HepG2 (cell line): ENCODE measurements around the gene C16orf87. TPM values are rescaled to one million over a fixed set of nuclear protein-coding genes. Genes with fewer than 3 reads are reported as not detected.

ENCODE experiments used
- BCL3 ChIP-seq: sonication (generic); formaldehyde crosslinking; IDR thresholded peaks from 2 replicates; pipeline ENCODE4 v1.5.1; 2020; ENCODE audit warnings: mild to moderate bottlenecking, missing genetic modification reagents, moderate library complexity
- E2F1 ChIP-seq: sonication (generic); formaldehyde crosslinking; IDR thresholded peaks from 2 replicates; pipeline ENCODE4 v1.5.0; 2020; ENCODE audit warnings: missing genetic modification reagents
- E2F5 ChIP-seq: sonication (generic); formaldehyde crosslinking; conservative IDR thresholded peaks from 2 replicates; pipeline ENCODE4 v1.4.0; 2020; ENCODE audit warnings: missing genetic modification reagents
- HNF4G ChIP-seq, 2 experiments: sonication (generic) in 1 of 2; formaldehyde crosslinking in 1 of 2; IDR thresholded peaks; 2 replicates each; pipeline versions ENCODE4 v1.4.0 to v1.6.1; 2011 to 2020; ENCODE audit warnings: borderline replicate concordance in 2 of 2, low read depth in 2 of 2, mild to moderate bottlenecking in 2 of 2, low read length in 1 of 2, missing genetic modification reagents in 1 of 2, moderate library complexity in 1 of 2
- KAT2B ChIP-seq: fragments of 150-350 bp; IDR thresholded peaks from 2 replicates; pipeline ENCODE4 v1.6.1; 2014; ENCODE audit warnings: low read depth, low read length, borderline replicate concordance
- KLF13 ChIP-seq: sonication (generic); formaldehyde crosslinking; IDR thresholded peaks from 2 replicates; pipeline ENCODE4 v1.4.0; 2020; ENCODE audit warnings: mild to moderate bottlenecking, missing genetic modification reagents
- KLF6 ChIP-seq: IDR thresholded peaks from 2 replicates; pipeline ENCODE4 v1.8.0; 2016; ENCODE audit warnings: missing biosample characterization, missing genetic modification reagents
- MED8 ChIP-seq: sonication (generic); formaldehyde crosslinking; IDR thresholded peaks from 2 replicates; pipeline ENCODE4 v1.8.1; 2023; ENCODE audit warnings: mild to moderate bottlenecking, missing genetic modification reagents; ENCODE audit not compliant: insufficient replicate concordance
- MNT ChIP-seq: fragments of 450-650 bp; IDR thresholded peaks from 2 replicates; pipeline ENCODE4 v1.6.1; 2016
- MTA3 ChIP-seq: sonication (generic); formaldehyde crosslinking; IDR thresholded peaks from 2 replicates; pipeline ENCODE4 v1.4.0; 2020; ENCODE audit warnings: missing genetic modification reagents
- NFIC ChIP-seq: IDR thresholded peaks from 2 replicates; pipeline ENCODE4 v1.6.1; 2012; ENCODE audit warnings: mild to moderate bottlenecking, low read length, inconsistent platforms
- NFRKB ChIP-seq: fragments of 450-650 bp; IDR thresholded peaks from 2 replicates; pipeline ENCODE4 v1.6.1; 2017
- NPAS2 ChIP-seq: sonication (generic); formaldehyde crosslinking; IDR thresholded peaks from 2 replicates; pipeline ENCODE4 v1.8.0; 2022; ENCODE audit warnings: mild to moderate bottlenecking, missing genetic modification reagents, borderline replicate concordance
- PAF1 ChIP-seq: IDR thresholded peaks from 2 replicates; pipeline ENCODE4 v1.6.1; 2016; ENCODE audit warnings: missing genetic modification reagents, missing compliant biosample characterization
- POLR2G ChIP-seq: fragments of 200-400 bp; formaldehyde crosslinking; IDR thresholded peaks from 2 replicates; pipeline ENCODE4 v1.6.1; 2018; ENCODE audit warnings: mild to moderate bottlenecking, low read depth, low read length, moderate library complexity
- SMC3 ChIP-seq: IDR thresholded peaks from 2 replicates; pipeline ENCODE4 v1.6.1; 2011; ENCODE audit warnings: low read length, improper control_type of control experiment
- SRY ChIP-seq: sonication (generic); formaldehyde crosslinking; IDR thresholded peaks from 2 replicates; pipeline ENCODE4 v1.8.0; 2022; ENCODE audit warnings: mild to moderate bottlenecking, missing genetic modification reagents
- TARDBP ChIP-seq: sonication (generic); formaldehyde crosslinking; IDR thresholded peaks from 2 replicates; pipeline ENCODE4 v1.8.0; 2022; ENCODE audit warnings: mild to moderate bottlenecking, missing genetic modification reagents
- TCF7 ChIP-seq: sonication (generic); IDR thresholded peaks from 2 replicates; pipeline ENCODE4 v1.6.1; 2016; ENCODE audit warnings: antibody characterized with exemption, low read depth
- TOE1 ChIP-seq: sonication (generic); formaldehyde crosslinking; IDR thresholded peaks from 2 replicates; pipeline ENCODE4 v1.4.0; 2020; ENCODE audit warnings: mild to moderate bottlenecking, missing genetic modification reagents
- ZBTB37 ChIP-seq: sonication (generic); formaldehyde crosslinking; IDR thresholded peaks from 2 replicates; pipeline ENCODE4 v1.4.0; 2020; ENCODE audit warnings: mild to moderate bottlenecking, missing genetic modification reagents
- ZBTB42 ChIP-seq: sonication (generic); formaldehyde crosslinking; IDR thresholded peaks from 2 replicates; pipeline ENCODE4 v1.5.0; 2020; ENCODE audit warnings: mild to moderate bottlenecking, missing genetic modification reagents
- ZNF256 ChIP-seq: sonication (generic); formaldehyde crosslinking; conservative IDR thresholded peaks from 2 replicates; pipeline ENCODE4 v1.4.0; 2020; ENCODE audit warnings: missing genetic modification reagents
- ZNF274 ChIP-seq: sonication (generic); formaldehyde crosslinking; IDR thresholded peaks from 2 replicates; pipeline ENCODE4 v1.5.1; 2020; ENCODE audit warnings: mild to moderate bottlenecking, missing genetic modification reagents
- ZNF788 ChIP-seq: sonication (generic); formaldehyde crosslinking; IDR thresholded peaks from 2 replicates; pipeline ENCODE4 v1.5.0; 2020; ENCODE audit warnings: mild to moderate bottlenecking, missing genetic modification reagents, borderline replicate concordance
- polyA plus RNA-seq, 8 experiments: library from polyadenylated mRNA; depleted of rRNA in 3 of 8; stranded (reverse) in 7 of 8; unstranded in 1 of 8; fragments of >200 nt; fragmentation: Illumina TruSeq in 4 of 8; extraction: Trizol in 4 of 8; gene quantifications; 2 replicates each; pipeline versions ENCODE4 v1.2.1 to v1.2.3, GENCODE V29; 2011 to 2016; ENCODE audit warnings: low read depth in 4 of 8, missing spikeins in 1 of 8, mixed read lengths in 1 of 8; ENCODE audit not compliant: insufficient read depth in 1 of 8
- total RNA-seq, 5 experiments: library from RNA; depleted of rRNA; stranded (reverse); fragments of >200 nt; fragmentation: Illumina TruSeq; extraction: Trizol; gene quantifications; 2 replicates each; pipeline ENCODE4 v1.2.3, GENCODE V29; 2016; ENCODE audit warnings: low read depth in 1 of 5

The C16orf87 gene
- total and polyA plus RNA-seq, 2 of the 13 experiments (the other 11 are each of a cell fraction or from before 2014, with no cell fraction given), result 8.6 to 19.5 TPM

GRCh38 chr16:46853713-46854443, 22.9 kb upstream of the C16orf87 start (continued):
- TF ChIP-seq KAT2B (no peak), BCL3 (CRISPR knock-in tag) (peak; percentile 26; the same call in 1 of the 2 replicates), ZNF256 (CRISPR knock-in tag) (no peak), TOE1 (no peak), MTA3 (CRISPR knock-in tag) (no peak), ZNF274 (peak; percentile 81; the same call in 1 of the 2 replicates), TARDBP (CRISPR knock-in tag) (no peak; the same call in none of the 2 replicates), HNF4G (IDR thresholded peaks at IDR 0.05; ENCODE audit: borderline replicate concordance, low read depth, low read length) (no peak), HNF4G (CRISPR knock-in tag; IDR thresholded peaks at IDR 0.05; ENCODE audit: borderline replicate concordance, low read depth) (no peak), POLR2G (no peak), MED8 (CRISPR knock-in tag) (no peak), KLF6 (CRISPR knock-in tag) (peak; percentile 66; the same call in 1 of the 2 replicates), PAF1 (CRISPR knock-in tag) (no peak), KLF13 (CRISPR knock-in tag) (no peak), NFIC (no peak), TCF7 (no peak), ZBTB42 (CRISPR knock-in tag) (no peak), E2F1 (CRISPR knock-in tag) (no peak), SMC3 (peak; percentile 100), NFRKB (no peak), ZBTB37 (no peak), E2F5 (CRISPR knock-in tag) (no peak), MNT (no peak), NPAS2 (CRISPR knock-in tag) (no peak), SRY (no peak), ZNF788 (CRISPR knock-in tag) (no peak)
